ENCODE results near the gene FLRT1. TPM values are rescaled to one million over a fixed set of nuclear protein-coding genes. Genes with fewer than 3 reads are reported as not detected.
A peak's percentile ranks its signal among the peaks of the same experiment; 100 is the strongest.

The FLRT1 gene
- total and polyA plus RNA-seq, 2 of the 13 experiments (the other 11 are each of a cell fraction or from before 2014, with no cell fraction given), result 0.02 to 0.08 TPM

DNA sequence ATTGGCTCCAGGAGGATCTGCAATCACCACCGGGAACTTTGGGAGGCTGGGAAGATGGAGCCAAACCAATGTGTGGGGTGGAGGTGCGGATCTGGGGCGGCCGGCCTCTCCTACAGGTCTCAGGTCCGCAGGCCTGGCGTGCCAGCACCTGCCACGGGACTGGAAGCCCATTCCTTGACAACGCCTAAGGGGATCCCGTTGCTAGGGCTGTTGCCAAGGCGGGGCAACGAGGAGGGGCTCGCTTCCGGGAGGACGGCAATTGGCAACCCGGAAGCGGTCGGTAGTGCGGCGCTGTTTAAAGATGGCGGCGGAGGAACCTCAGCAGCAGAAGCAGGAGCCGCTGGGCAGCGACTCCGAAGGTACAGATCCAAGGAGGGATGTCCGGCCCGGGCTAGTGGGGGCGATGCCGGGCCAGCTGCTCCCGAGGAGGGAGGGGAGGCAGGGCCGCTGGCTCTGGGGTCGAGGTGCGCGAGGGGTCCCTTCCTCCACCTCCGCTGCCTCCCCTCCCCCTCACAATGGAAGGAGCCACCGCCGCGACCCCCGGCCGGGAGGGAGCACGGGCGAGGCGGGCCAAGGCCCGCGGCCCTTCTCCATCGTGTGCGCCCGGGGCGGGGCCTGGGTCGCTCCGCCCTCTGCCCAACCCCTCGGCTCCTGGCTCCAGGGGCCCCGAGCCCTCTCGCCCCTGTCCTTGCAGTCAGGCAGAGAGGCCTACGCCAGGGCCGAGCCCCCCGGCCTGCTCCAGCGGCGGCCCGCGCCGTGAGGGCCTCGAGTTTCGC is 49.4 kb upstream of the FLRT1 start, which contains the start of gene OTUB1 (continued):
- TF ChIP-seq, protein P1, sequence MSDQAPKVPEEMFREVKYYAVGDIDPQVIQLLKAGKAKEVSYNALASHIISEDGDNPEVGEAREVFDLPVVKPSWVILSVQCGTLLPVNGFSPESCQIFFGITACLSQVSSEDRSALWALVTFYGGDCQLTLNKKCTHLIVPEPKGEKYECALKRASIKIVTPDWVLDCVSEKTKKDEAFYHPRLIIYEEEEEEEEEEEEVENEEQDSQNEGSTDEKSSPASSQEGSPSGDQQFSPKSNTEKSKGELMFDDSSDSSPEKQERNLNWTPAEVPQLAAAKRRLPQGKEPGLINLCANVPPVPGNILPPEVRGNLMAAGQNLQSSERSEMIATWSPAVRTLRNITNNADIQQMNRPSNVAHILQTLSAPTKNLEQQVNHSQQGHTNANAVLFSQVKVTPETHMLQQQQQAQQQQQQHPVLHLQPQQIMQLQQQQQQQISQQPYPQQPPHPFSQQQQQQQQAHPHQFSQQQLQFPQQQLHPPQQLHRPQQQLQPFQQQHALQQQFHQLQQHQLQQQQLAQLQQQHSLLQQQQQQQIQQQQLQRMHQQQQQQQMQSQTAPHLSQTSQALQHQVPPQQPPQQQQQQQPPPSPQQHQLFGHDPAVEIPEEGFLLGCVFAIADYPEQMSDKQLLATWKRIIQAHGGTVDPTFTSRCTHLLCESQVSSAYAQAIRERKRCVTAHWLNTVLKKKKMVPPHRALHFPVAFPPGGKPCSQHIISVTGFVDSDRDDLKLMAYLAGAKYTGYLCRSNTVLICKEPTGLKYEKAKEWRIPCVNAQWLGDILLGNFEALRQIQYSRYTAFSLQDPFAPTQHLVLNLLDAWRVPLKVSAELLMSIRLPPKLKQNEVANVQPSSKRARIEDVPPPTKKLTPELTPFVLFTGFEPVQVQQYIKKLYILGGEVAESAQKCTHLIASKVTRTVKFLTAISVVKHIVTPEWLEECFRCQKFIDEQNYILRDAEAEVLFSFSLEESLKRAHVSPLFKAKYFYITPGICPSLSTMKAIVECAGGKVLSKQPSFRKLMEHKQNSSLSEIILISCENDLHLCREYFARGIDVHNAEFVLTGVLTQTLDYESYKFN (CRISPR knock-in tag; conservative IDR thresholded peaks at IDR 0.05), result peak; percentile 36
- TF ChIP-seq ZSCAN29 (CRISPR knock-in tag; conservative IDR thresholded peaks at IDR 0.05), result no peak
- 0 out of 2 replicates have a peak, but pooled peaks have one; percentile 13 for TF ChIP-seq NR2F2 (IDR thresholded peaks at IDR 0.05; ENCODE audit: borderline replicate concordance, low read depth)
- peak; percentile 40; the same call in 1 of the 2 replicates for TF ChIP-seq TSC22D2 (CRISPR knock-in tag; IDR thresholded peaks at IDR 0.05; ENCODE audit: borderline replicate concordance)
- TF ChIP-seq, protein P2, sequence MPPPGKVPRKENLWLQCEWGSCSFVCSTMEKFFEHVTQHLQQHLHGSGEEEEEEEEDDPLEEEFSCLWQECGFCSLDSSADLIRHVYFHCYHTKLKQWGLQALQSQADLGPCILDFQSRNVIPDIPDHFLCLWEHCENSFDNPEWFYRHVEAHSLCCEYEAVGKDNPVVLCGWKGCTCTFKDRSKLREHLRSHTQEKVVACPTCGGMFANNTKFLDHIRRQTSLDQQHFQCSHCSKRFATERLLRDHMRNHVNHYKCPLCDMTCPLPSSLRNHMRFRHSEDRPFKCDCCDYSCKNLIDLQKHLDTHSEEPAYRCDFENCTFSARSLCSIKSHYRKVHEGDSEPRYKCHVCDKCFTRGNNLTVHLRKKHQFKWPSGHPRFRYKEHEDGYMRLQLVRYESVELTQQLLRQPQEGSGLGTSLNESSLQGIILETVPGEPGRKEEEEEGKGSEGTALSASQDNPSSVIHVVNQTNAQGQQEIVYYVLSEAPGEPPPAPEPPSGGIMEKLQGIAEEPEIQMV (CRISPR knock-in tag; IDR thresholded peaks at IDR 0.05; ENCODE audit: low read depth), result no peak; the same call in none of the 2 replicates
- no peak for TF ChIP-seq ZNF3 (CRISPR knock-in tag; IDR thresholded peaks at IDR 0.05)
- TF ChIP-seq ZBTB7B (CRISPR knock-in tag; IDR thresholded peaks at IDR 0.05), result peak; percentile 77
- TF ChIP-seq RXRA (CRISPR knock-in tag; IDR thresholded peaks at IDR 0.05), result peak; percentile 71
- TF ChIP-seq ZFP36L2 (CRISPR knock-in tag; IDR thresholded peaks at IDR 0.05), result no peak
- TF ChIP-seq GPN1 (CRISPR knock-in tag; IDR thresholded peaks at IDR 0.05; ENCODE audit: borderline replicate concordance), result no peak
- no peak; the same call in 1 of the 2 replicates for TF ChIP-seq BCL6 (CRISPR knock-in tag; IDR thresholded peaks at IDR 0.05)
- TF ChIP-seq, protein P3, sequence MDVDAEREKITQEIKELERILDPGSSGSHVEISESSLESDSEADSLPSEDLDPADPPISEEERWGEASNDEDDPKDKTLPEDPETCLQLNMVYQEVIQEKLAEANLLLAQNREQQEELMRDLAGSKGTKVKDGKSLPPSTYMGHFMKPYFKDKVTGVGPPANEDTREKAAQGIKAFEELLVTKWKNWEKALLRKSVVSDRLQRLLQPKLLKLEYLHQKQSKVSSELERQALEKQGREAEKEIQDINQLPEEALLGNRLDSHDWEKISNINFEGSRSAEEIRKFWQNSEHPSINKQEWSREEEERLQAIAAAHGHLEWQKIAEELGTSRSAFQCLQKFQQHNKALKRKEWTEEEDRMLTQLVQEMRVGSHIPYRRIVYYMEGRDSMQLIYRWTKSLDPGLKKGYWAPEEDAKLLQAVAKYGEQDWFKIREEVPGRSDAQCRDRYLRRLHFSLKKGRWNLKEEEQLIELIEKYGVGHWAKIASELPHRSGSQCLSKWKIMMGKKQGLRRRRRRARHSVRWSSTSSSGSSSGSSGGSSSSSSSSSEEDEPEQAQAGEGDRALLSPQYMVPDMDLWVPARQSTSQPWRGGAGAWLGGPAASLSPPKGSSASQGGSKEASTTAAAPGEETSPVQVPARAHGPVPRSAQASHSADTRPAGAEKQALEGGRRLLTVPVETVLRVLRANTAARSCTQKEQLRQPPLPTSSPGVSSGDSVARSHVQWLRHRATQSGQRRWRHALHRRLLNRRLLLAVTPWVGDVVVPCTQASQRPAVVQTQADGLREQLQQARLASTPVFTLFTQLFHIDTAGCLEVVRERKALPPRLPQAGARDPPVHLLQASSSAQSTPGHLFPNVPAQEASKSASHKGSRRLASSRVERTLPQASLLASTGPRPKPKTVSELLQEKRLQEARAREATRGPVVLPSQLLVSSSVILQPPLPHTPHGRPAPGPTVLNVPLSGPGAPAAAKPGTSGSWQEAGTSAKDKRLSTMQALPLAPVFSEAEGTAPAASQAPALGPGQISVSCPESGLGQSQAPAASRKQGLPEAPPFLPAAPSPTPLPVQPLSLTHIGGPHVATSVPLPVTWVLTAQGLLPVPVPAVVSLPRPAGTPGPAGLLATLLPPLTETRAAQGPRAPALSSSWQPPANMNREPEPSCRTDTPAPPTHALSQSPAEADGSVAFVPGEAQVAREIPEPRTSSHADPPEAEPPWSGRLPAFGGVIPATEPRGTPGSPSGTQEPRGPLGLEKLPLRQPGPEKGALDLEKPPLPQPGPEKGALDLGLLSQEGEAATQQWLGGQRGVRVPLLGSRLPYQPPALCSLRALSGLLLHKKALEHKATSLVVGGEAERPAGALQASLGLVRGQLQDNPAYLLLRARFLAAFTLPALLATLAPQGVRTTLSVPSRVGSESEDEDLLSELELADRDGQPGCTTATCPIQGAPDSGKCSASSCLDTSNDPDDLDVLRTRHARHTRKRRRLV (CRISPR knock-in tag; IDR thresholded peaks at IDR 0.05), result no peak
- no peak for TF ChIP-seq ZNF224 (CRISPR knock-in tag; IDR thresholded peaks at IDR 0.05)
- no peak for TF ChIP-seq HNRNPLL (IDR thresholded peaks at IDR 0.05; ENCODE audit: low read depth, low read length, poor library complexity, severe bottlenecking)
- no peak for TF ChIP-seq NR1H2 (CRISPR knock-in tag; IDR thresholded peaks at IDR 0.05; ENCODE audit: borderline replicate concordance, low read depth)
- peak; percentile 71; the same call in 1 of the 2 replicates for TF ChIP-seq MTA1 (CRISPR knock-in tag; IDR thresholded peaks at IDR 0.05; ENCODE audit: borderline replicate concordance)
- peak; percentile 77 for TF ChIP-seq FOXK1 (CRISPR knock-in tag; IDR thresholded peaks at IDR 0.05; ENCODE audit: borderline replicate concordance, low read depth)
- TF ChIP-seq ZNF564 (CRISPR knock-in tag; IDR thresholded peaks at IDR 0.05), result no peak
- TF ChIP-seq ZNF546 (CRISPR knock-in tag; conservative IDR thresholded peaks at IDR 0.05), result no peak
- no peak; the same call in 1 of the 2 replicates for TF ChIP-seq GATAD2A (CRISPR knock-in tag; IDR thresholded peaks at IDR 0.05)
